Skeletal muscle tissue (tissue), 4 donors: ENCODE results near the gene RAB11FIP2. TPM values are rescaled to one million over a fixed set of nuclear protein-coding genes. Genes with fewer than 3 reads are reported as not detected.

Experiments
- H3K27ac ChIP-seq: one replicate; pipeline ENCODE4 v1.7.0; 2013; ENCODE audit warnings: mild to moderate bottlenecking, low read depth, low read length, inconsistent platforms
- H3K27me3 ChIP-seq, 3 donors: one replicate each; pipeline ENCODE4 v1.7.0; 2013; ENCODE audit warnings: low read length in 3 of 3; ENCODE audit not compliant: control insufficient read depth in 3 of 3, insufficient read depth in 3 of 3
- H3K36me3 ChIP-seq, 3 donors: one replicate each; pipeline ENCODE4 v1.7.0; 2013; ENCODE audit warnings: low read length in 3 of 3; ENCODE audit not compliant: control insufficient read depth in 3 of 3, insufficient read depth in 3 of 3
- H3K4me1 ChIP-seq, 3 donors: one replicate each; pipeline ENCODE4 v1.7.0; 2013; ENCODE audit warnings: low read length in 3 of 3, mild to moderate bottlenecking in 3 of 3; ENCODE audit not compliant: control insufficient read depth in 3 of 3, insufficient read depth in 3 of 3
- H3K4me3 ChIP-seq, 3 donors: one replicate each; pipeline ENCODE4 v1.7.0; 2013; ENCODE audit warnings: low read length in 3 of 3
- H3K9ac ChIP-seq, 3 donors: one replicate each; pipeline ENCODE4 v1.7.0; 2013; ENCODE audit warnings: low read length in 3 of 3, mild to moderate bottlenecking in 3 of 3, moderate library complexity in 2 of 3, low read depth in 1 of 3
- H3K9me3 ChIP-seq, 3 donors: one replicate each; pipeline ENCODE4 v1.7.0; 2013; ENCODE audit warnings: low read length in 3 of 3; ENCODE audit not compliant: control insufficient read depth in 3 of 3
- total RNA-seq: library from RNA; depleted of rRNA; stranded (reverse); fragments of >200 nt; gene quantifications from one replicate; pipeline ENCODE4 v1.2.3, GENCODE V29; 2014
- donor health status: Osteomylitis.

The RAB11FIP2 gene
- total RNA-seq, 1 donor from 2014 or later = 17.7 TPM

GRCh38 chr10:117989962-117990361 lies 56.8 kb downstream of the RAB11FIP2 start:
- Histone ChIP-seq H3K9ac (no peak overlapping the region), H3K27ac (no peak overlapping the region), H3K27me3 (no peaks in the 10 kb centered on the region), H3K9me3 (peaks cover 0 to 5% (median 0%) of the 10 kb centered on the region in 3 donors), H3K36me3 (no peaks in the 10 kb centered on the region), H3K4me1 (no peaks in the 10 kb centered on the region), H3K4me3 (no peak overlapping the region)

- H3K9ac ChIP-seq = no peak overlapping the region
- no peaks in the 10 kb centered on the region for H3K36me3 ChIP-seq
- H3K27me3 ChIP-seq = no peaks in the 10 kb centered on the region
- no peak overlapping the region for H3K27ac ChIP-seq
- no peak overlapping the region for H3K4me3 ChIP-seq
- H3K9me3 ChIP-seq = peaks cover 0 to 5% (median 0%) of the 10 kb centered on the region in 3 donors
- H3K4me1 ChIP-seq = no peaks in the 10 kb centered on the region
These were observed 57.9 kb downstream of the RAB11FIP2 start for GRCh38 chr10:117988814-117989213.

GRCh38 chr10:117987244-117987909 lies 59.4 kb downstream of the RAB11FIP2 start:
- H3K4me3 ChIP-seq = no peak overlapping the region
- H3K27me3 ChIP-seq = no peaks in the 10 kb centered on the region
- H3K9ac ChIP-seq = no peak overlapping the region
- no peaks in the 10 kb centered on the region for H3K36me3 ChIP-seq
- H3K9me3 ChIP-seq = peaks cover 0 to 5% (median 0%) of the 10 kb centered on the region in 3 donors
- no peaks in the 10 kb centered on the region for H3K4me1 ChIP-seq
- no peak overlapping the region for H3K27ac ChIP-seq

- H3K27ac ChIP-seq = no peak overlapping the region
- H3K9ac ChIP-seq = no peak overlapping the region
- H3K36me3 ChIP-seq = no peaks in the 10 kb centered on the region
- no peak overlapping the region for H3K4me3 ChIP-seq
- H3K9me3 ChIP-seq = peaks cover 0 to 5% (median 0%) of the 10 kb centered on the region in 3 donors
- no peaks in the 10 kb centered on the region for H3K4me1 ChIP-seq
- no peaks in the 10 kb centered on the region for H3K27me3 ChIP-seq
These were observed 62.8 kb downstream of the RAB11FIP2 start for GRCh38 chr10:117983961-117984360.

- Histone ChIP-seq H3K27me3 (no peaks in the 10 kb centered on the region), H3K36me3 (no peaks in the 10 kb centered on the region), H3K4me1 (no peaks in the 10 kb centered on the region), H3K9me3 (no peaks in the 10 kb centered on the region), H3K9ac (no peak overlapping the region), H3K4me3 (no peak overlapping the region), H3K27ac (no peak overlapping the region)
These were observed 65.7 kb downstream of the RAB11FIP2 start for GRCh38 chr10:117980755-117981702.

- H3K27ac ChIP-seq = no peak overlapping the region
- no peaks in the 10 kb centered on the region for H3K36me3 ChIP-seq
- no peaks in the 10 kb centered on the region for H3K4me1 ChIP-seq
- H3K27me3 ChIP-seq = no peaks in the 10 kb centered on the region
- no peaks in the 10 kb centered on the region for H3K9me3 ChIP-seq
- H3K9ac ChIP-seq = no peak overlapping the region
- no peak overlapping the region for H3K4me3 ChIP-seq
These were observed 66.5 kb downstream of the RAB11FIP2 start for GRCh38 chr10:117980216-117980615.

GRCh38 chr10:117972168-117972837 lies 74.4 kb downstream of the RAB11FIP2 start:
- H3K9ac ChIP-seq = no peak overlapping the region
- H3K4me1 ChIP-seq = no peaks in the 10 kb centered on the region
- no peak overlapping the region for H3K27ac ChIP-seq
- H3K9me3 ChIP-seq = no peaks in the 10 kb centered on the region
- H3K27me3 ChIP-seq = no peaks in the 10 kb centered on the region
- no peaks in the 10 kb centered on the region for H3K36me3 ChIP-seq
- H3K4me3 ChIP-seq = no peak overlapping the region

GRCh38 chr10:117970962-117971361 lies 75.8 kb downstream of the RAB11FIP2 start:
- no peaks in the 10 kb centered on the region for H3K36me3 ChIP-seq
- H3K4me3 ChIP-seq = no peak overlapping the region
- H3K27me3 ChIP-seq = no peaks in the 10 kb centered on the region
- no peak overlapping the region for H3K9ac ChIP-seq
- H3K4me1 ChIP-seq = no peaks in the 10 kb centered on the region
- no peaks in the 10 kb centered on the region for H3K9me3 ChIP-seq
- no peak overlapping the region for H3K27ac ChIP-seq

- H3K27me3 ChIP-seq = no peaks in the 10 kb centered on the region
- H3K9ac ChIP-seq = no peak overlapping the region
- H3K27ac ChIP-seq = no peak overlapping the region
- H3K9me3 ChIP-seq = no peaks in the 10 kb centered on the region
- no peak overlapping the region for H3K4me3 ChIP-seq
- H3K4me1 ChIP-seq = no peaks in the 10 kb centered on the region
- no peaks in the 10 kb centered on the region for H3K36me3 ChIP-seq
These were observed 77.1 kb downstream of the RAB11FIP2 start for GRCh38 chr10:117969592-117969991.
